HL-60 (cell line): ENCODE results near the gene CDC20.

Experiments used
- DNase-seq, 2 experiments: peaks; one replicate each; pipeline ENCODE4 v3.0.0-alpha.2; 2010 to 2020; ENCODE audit warnings: low read depth in 1 of 2, low spot score in 1 of 2
- H3K27ac ChIP-seq: fragments of 250-450 bp; sonication (Bioruptor Pico); replicated peaks from 2 replicates; pipeline ENCODE4 v1.5.1; 2020; ENCODE audit warnings: mild to moderate bottlenecking, moderate library complexity
- H3K27me3 ChIP-seq: fragments of 250-450 bp; sonication (Bioruptor Pico); 2 replicates; pipeline ENCODE4 v1.5.1; 2021; ENCODE audit warnings: mild to moderate bottlenecking, moderate library complexity; ENCODE audit not compliant: insufficient read depth, poor library complexity, severe bottlenecking
- H3K4me3 ChIP-seq: replicated peaks from 2 replicates; pipeline ENCODE4 v1.5.1; 2011; ENCODE audit warnings: mild to moderate bottlenecking, control low read depth, low read length; ENCODE audit not compliant: insufficient read depth
- CTCF ChIP-seq: IDR thresholded peaks from one replicate; pipeline ENCODE4 v1.5.1; 2011; ENCODE audit warnings: low read length, control low read depth, inconsistent platforms; ENCODE audit not compliant: insufficient read depth
- GABPA ChIP-seq: IDR thresholded peaks from 2 replicates; pipeline ENCODE4 v1.6.1; 2012; ENCODE audit warnings: low read depth
- POLR2AphosphoS5 ChIP-seq: IDR thresholded peaks from 2 replicates; pipeline ENCODE4 v1.6.1; 2012; ENCODE audit warnings: low read depth
- REST ChIP-seq: IDR thresholded peaks from 2 replicates; pipeline ENCODE4 v1.6.1; 2012; ENCODE audit warnings: low read depth; ENCODE audit not compliant: insufficient replicate concordance
- SPI1 ChIP-seq: IDR thresholded peaks from 2 replicates; pipeline ENCODE4 v1.6.1; 2012; ENCODE audit warnings: low read depth, mild to moderate bottlenecking, borderline replicate concordance

Gene CDC20

GRCh38 chr1:43382027-43382779, 23.4 kb downstream of the CDC20 start:
- Histone ChIP-seq H3K4me3 (no peak overlapping the region), H3K27me3 (no peaks in the 10 kb centered on the region), H3K27ac (peak overlapping the region; percentile 40; the same call in 1 of the 2 replicates)
- no peak for DNase-seq
- no peak for TF ChIP-seq CTCF
- no peak for TF ChIP-seq GABPA
- no peak for TF ChIP-seq POLR2AphosphoS5
- TF ChIP-seq SPI1 = no peak
- TF ChIP-seq REST = no peak

GRCh38 chr1:43383449-43383848, 24.7 kb downstream of the CDC20 start:
- H3K4me3 ChIP-seq = no peak overlapping the region
- TF ChIP-seq SPI1 (no peak), CTCF (no peak), GABPA (no peak), POLR2AphosphoS5 (no peak), REST (no peak)
- H3K27ac ChIP-seq = no peak overlapping the region
- DNase-seq = no peak
- H3K27me3 ChIP-seq = no peaks in the 10 kb centered on the region

GRCh38 chr1:43386676-43387075, 27.9 kb downstream of the CDC20 start:
- no peak for TF ChIP-seq SPI1
- no peak for TF ChIP-seq REST
- H3K27ac ChIP-seq = no peak overlapping the region; the same call in 1 of the 2 replicates
- no peak overlapping the region for H3K4me3 ChIP-seq
- no peaks in the 10 kb centered on the region for H3K27me3 ChIP-seq
- DNase-seq = no peak
